HG02588 (cell line): ENCODE data around the gene MMP15.
"Not testable (repeated sequence)": the region's sequence is repeated elsewhere in the genome, so short reads cannot be mapped to it uniquely, and the experiment has no call there.

Experiments used
- ATAC-seq: cut with Tn5 transposase; IDR thresholded peaks from one replicate; pipeline ENCODE4 v1.9.1; 2021; ENCODE audit warnings: mild to moderate bottlenecking, moderate library complexity; ENCODE audit not compliant: unreplicated experiment

Gene MMP15

GRCh38 chr16:58048494-58049231 is 23.1 kb downstream of the MMP15 start:
- ATAC-seq: no peak

GRCh38 chr16:58049232-58050185 is 24.0 kb downstream of the MMP15 start:
- no peak for ATAC-seq

- no peak for ATAC-seq
Measured at GRCh38 chr16:58051296-58051695, 25.7 kb downstream of the MMP15 start.

- no peak for ATAC-seq
Measured at GRCh38 chr16:58051821-58052603, 26.5 kb downstream of the MMP15 start.

GRCh38 chr16:58053682-58054005 is 28.1 kb downstream of the MMP15 start:
- no peak for ATAC-seq

GRCh38 chr16:58054289-58054688 is 28.7 kb downstream of the MMP15 start:
- ATAC-seq: no peak

GRCh38 chr16:58056580-58056979 is 31.0 kb downstream of the MMP15 start:
- no peak for ATAC-seq

GRCh38 chr16:58057121-58057520 is 31.6 kb downstream of the MMP15 start:
- ATAC-seq: no peak

GRCh38 chr16:58057784-58058183 is 32.2 kb downstream of the MMP15 start:
- ATAC-seq: no peak

GRCh38 chr16:58062821-58063220 is 37.3 kb downstream of the MMP15 start:
- ATAC-seq: no peak

- no peak for ATAC-seq
Measured at GRCh38 chr16:58063377-58064076, 38.0 kb downstream of the MMP15 start.

- ATAC-seq: no peak
Measured at GRCh38 chr16:58070585-58070984, 45.0 kb downstream of the MMP15 start.

GRCh38 chr16:58072134-58072533 is 46.6 kb downstream of the MMP15 start:
- not testable (repeated sequence) for ATAC-seq

- ATAC-seq: not testable (repeated sequence)
Measured at GRCh38 chr16:58073086-58073485, 47.5 kb downstream of the MMP15 start.

GRCh38 chr16:58074657-58075056 is 49.1 kb downstream of the MMP15 start:
- ATAC-seq: no peak

- ATAC-seq: no peak
Measured at GRCh38 chr16:58076514-58076913, 51.0 kb downstream of the MMP15 start.

- no peak for ATAC-seq
Measured at GRCh38 chr16:58077796-58078195, 52.2 kb downstream of the MMP15 start.

GRCh38 chr16:58080657-58081056 is 55.1 kb downstream of the MMP15 start:
- ATAC-seq: not testable (repeated sequence)

- no peak for ATAC-seq
Measured at GRCh38 chr16:58082381-58082780, 56.8 kb downstream of the MMP15 start.

- ATAC-seq: no peak
Measured at GRCh38 chr16:58084635-58085034, 59.1 kb downstream of the MMP15 start.

GRCh38 chr16:58085171-58085570 is 59.6 kb downstream of the MMP15 start:
- ATAC-seq: no peak
